ENCODE data around the gene FCER2.

DNA sequence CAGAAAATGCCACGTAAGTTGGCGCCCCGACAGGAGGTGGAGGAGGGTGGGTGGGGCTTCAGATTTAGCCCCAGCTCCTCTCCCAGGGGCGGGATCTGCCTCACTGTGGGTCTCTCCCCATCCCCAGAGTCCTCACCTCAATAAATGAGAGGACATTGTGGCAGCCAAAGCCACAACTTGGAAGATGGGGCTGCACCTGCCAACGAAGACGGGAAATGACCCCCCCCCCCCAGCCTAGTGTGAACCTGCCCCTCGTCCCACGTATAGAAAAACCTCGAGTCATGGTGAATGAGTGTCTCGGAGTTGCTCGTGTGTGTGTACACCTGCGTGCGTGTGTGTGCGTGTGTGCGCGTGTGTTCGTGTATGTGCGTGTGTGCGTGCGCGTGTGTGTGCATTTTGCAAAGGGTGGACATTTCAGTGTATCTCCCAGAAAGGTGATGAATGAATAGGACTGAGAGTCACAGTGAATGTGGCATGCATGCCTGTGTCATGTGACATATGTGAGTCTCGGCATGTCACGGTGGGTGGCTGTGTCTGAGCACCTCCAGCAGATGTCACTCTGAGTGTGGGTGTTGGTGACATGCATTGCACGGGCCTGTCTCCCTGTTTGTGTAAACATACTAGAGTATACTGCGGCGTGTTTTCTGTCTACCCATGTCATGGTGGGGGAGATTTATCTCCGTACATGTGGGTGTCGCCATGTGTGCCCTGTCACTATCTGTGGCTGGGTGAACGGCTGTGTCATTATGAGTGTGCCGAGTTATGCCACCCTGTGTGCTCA lies 22.8 kb downstream of the FCER2 start:
- TF ChIP-seq POLR2A (IDR thresholded peaks at IDR 0.05; ENCODE audit: low read length): no peak
- no peak for TF ChIP-seq MYC (IDR thresholded peaks at IDR 0.05; ENCODE audit: borderline replicate concordance, low read length)
- no peak for TF ChIP-seq KDM1A (IDR thresholded peaks at IDR 0.05; ENCODE audit: low read depth)
- TF ChIP-seq CTCF (IDR thresholded peaks at IDR 0.05): no peak
- TF ChIP-seq REST (IDR thresholded peaks at IDR 0.05): no peak
- TF ChIP-seq RAD21 (conservative IDR thresholded peaks at IDR 0.05 in 1 of 2, IDR thresholded peaks at IDR 0.05 in 1 of 2): 0 out of 5 replicates have a peak, but pooled peaks of 1 of the 2 experiments have one; percentile 5
- TF ChIP-seq, protein P1, sequence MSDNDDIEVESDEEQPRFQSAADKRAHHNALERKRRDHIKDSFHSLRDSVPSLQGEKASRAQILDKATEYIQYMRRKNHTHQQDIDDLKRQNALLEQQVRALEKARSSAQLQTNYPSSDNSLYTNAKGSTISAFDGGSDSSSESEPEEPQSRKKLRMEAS (IDR thresholded peaks at IDR 0.05): no peak
- no peak for TF ChIP-seq RNF2 (IDR thresholded peaks at IDR 0.05; ENCODE audit: borderline replicate concordance, low read depth)
- no peak for TF ChIP-seq BHLHE40 (IDR thresholded peaks at IDR 0.05; ENCODE audit: low read depth, low read length)
- TF ChIP-seq SMC3 (IDR thresholded peaks at IDR 0.05): no peak
- no peak for TF ChIP-seq RFX5 (IDR thresholded peaks at IDR 0.05)
- TF ChIP-seq CHD4 (IDR thresholded peaks at IDR 0.05; ENCODE audit: borderline replicate concordance): no peak
- no peak for TF ChIP-seq KDM5A (IDR thresholded peaks at IDR 0.05)
